Progenitor cell of endocrine pancreas (in vitro differentiated cells): ENCODE data around the gene MSL2. TPM values are rescaled to one million over a fixed set of nuclear protein-coding genes. Genes with fewer than 3 reads are reported as not detected.

ENCODE experiments used
- DNase-seq: peaks from one replicate; pipeline ENCODE4 v3.0.0; 2021; ENCODE audit warnings: low spot score; ENCODE audit not compliant: unreplicated experiment
- H3K27ac Mint-ChIP-seq: 2 replicates; pipeline ENCODE4 v1.8.0; 2021; ENCODE audit warnings: mild to moderate bottlenecking, moderate library complexity, mixed read lengths
- H3K27me3 Mint-ChIP-seq: 2 replicates; pipeline ENCODE4 v1.8.0; 2021; ENCODE audit warnings: mixed read lengths
- H3K36me3 Mint-ChIP-seq: 2 replicates; pipeline ENCODE4 v1.8.0; 2022; ENCODE audit warnings: mixed read lengths; ENCODE audit not compliant: insufficient read depth
- H3K4me1 Mint-ChIP-seq: 2 replicates; pipeline ENCODE4 v1.8.0; 2021; ENCODE audit warnings: low read depth, mixed read lengths
- H3K4me3 Mint-ChIP-seq: 2 replicates; pipeline ENCODE4 v1.8.0; 2021; ENCODE audit warnings: low read depth, mild to moderate bottlenecking, moderate library complexity, mixed read lengths
- H3K9me3 Mint-ChIP-seq: 2 replicates; pipeline ENCODE4 v1.8.0; 2021; ENCODE audit warnings: low read depth, mixed read lengths
- total RNA-seq: library from RNA; stranded (reverse); gene quantifications from 2 replicates; pipeline ENCODE4 v1.2.1, GENCODE V29; 2021
- TF ChIP-seq, protein P1 (sequence below): fragments of 200-600 bp; sonication (generic); IDR thresholded peaks from one replicate; pipeline ENCODE4 v1.5.0; 2021; ENCODE audit warnings: antibody characterized with exemption, mild to moderate bottlenecking; ENCODE audit not compliant: unreplicated experiment

The MSL2 gene
- total RNA-seq, 1 donor from 2014 or later: 39.9 TPM

DNA sequence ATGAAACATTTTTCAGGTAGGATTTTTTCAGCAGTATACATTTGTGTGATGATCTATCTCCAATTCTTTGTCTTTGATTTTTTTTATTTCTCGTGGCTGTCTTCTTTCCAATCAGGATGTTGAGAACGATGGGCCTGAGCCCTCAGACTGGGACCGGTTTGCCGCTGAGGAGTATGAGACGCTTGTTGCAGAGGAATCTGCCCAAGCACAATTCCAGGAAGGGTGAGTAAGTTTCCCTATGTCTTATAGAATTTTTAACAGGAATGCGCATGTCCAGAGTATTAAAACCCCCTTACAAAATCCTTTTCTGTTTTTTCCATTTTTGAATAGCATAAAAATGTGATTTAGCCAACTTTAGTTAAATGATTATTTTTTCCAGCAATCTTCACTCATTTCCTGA lies 90.0 kb downstream of the MSL2 start:
- no peaks in the 10 kb centered on the region for H3K4me1 Mint-ChIP-seq
- TF ChIP-seq, protein P1, sequence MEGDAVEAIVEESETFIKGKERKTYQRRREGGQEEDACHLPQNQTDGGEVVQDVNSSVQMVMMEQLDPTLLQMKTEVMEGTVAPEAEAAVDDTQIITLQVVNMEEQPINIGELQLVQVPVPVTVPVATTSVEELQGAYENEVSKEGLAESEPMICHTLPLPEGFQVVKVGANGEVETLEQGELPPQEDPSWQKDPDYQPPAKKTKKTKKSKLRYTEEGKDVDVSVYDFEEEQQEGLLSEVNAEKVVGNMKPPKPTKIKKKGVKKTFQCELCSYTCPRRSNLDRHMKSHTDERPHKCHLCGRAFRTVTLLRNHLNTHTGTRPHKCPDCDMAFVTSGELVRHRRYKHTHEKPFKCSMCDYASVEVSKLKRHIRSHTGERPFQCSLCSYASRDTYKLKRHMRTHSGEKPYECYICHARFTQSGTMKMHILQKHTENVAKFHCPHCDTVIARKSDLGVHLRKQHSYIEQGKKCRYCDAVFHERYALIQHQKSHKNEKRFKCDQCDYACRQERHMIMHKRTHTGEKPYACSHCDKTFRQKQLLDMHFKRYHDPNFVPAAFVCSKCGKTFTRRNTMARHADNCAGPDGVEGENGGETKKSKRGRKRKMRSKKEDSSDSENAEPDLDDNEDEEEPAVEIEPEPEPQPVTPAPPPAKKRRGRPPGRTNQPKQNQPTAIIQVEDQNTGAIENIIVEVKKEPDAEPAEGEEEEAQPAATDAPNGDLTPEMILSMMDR: no peak
- peaks cover 26% of the 10 kb centered on the region for H3K36me3 Mint-ChIP-seq
- no peak for DNase-seq
- no peak overlapping the region for H3K27ac Mint-ChIP-seq
- no peak overlapping the region for H3K4me3 Mint-ChIP-seq
- no peaks in the 10 kb centered on the region for H3K27me3 Mint-ChIP-seq
- no peaks in the 10 kb centered on the region for H3K9me3 Mint-ChIP-seq

DNA sequence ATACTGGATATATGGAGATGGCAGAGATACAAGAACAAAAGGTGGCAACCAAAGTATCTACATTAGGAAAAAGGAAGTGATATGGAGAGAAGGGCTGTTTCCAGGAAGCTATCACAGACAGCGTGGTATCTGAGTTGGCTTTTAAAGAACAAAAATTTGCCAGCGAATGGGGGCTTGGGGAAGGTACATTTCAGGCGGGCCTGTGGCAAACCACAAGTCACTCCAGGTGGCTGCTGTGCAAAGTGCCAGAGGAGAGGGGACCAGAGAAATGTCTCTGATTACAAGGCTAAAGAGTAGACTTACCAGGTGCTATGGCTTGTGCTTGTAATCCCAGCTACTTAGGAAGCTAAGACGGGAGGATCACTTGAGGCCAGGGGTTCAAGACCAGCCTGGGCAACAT lies 91.1 kb downstream of the MSL2 start:
- Mint-ChIP-seq H3K4me1 (no peaks in the 10 kb centered on the region), H3K9me3 (no peaks in the 10 kb centered on the region), H3K27me3 (no peaks in the 10 kb centered on the region), H3K4me3 (no peak overlapping the region), H3K27ac (no peak overlapping the region), H3K36me3 (peaks cover 28% of the 10 kb centered on the region)
- TF ChIP-seq, protein P1: no peak
- DNase-seq: no peak

Other genes with a start within 250 kb of the MSL2 start
- gene PPP2R3A, start 230.6 kb downstream of the MSL2 start, total RNA-seq: 32.3 and 35.0 TPM in 2 replicates
- gene PCCB, start 54.0 kb upstream of the MSL2 start, total RNA-seq: 37.4 and 44.2 TPM in 2 replicates